CD4-positive, alpha-beta T cell treated with Interleukin-15 for 1 hour (primary cell): ENCODE data around the gene ZNF577.
"Not testable (repeated sequence)": the region's sequence is repeated elsewhere in the genome, so short reads cannot be mapped to it uniquely, and the experiment has no call there.

Experiments used
- DNase-seq: peaks from one replicate; pipeline ENCODE4 v3.0.0-alpha.2; 2020

The ZNF577 gene

DNA sequence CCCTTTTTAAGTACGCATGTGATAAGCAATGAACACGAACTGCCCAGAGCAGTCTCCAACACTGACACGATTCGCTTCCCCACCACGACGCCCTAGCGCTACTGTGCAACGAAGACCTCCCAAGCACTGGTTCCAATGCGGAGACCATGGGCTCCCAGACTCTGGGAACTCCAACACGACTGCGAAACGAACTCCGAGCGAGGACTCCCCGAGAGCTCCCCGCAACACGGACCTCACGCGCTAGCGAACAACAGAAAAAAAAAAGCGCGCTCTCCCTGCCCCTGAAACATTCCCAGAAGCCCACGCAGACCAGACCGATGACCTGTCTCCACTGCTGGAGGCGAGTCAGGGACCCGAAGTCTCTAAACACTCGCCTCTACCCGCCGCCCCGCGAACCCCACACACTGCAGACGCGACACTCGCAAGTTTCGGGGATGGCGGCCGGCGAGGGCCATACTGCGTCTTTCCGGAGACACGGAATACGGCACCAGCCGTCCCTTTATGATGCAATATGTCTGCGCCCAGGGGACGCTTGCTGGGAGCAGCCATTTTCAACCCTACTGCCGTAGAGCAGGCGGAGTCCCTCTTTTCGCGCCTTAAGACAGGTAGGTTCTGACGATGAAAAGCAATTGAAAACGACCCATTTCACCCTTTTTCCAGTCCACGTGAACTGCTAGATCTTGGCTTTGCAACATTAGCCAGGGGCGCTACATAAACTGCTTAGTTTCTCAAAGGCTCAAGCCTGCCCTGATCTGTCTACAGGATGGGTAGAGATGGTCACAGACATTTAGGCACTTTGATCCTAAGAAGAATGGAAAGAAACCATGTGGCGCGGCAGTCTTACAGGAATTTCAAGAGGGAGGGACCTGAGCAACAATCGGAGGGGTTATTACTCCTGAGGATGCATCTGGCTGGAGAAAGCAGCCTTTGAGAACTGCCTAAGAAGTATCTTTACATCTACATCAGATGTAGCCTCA is at the start of gene ZNF577:
TSS of gene ZNF577 (minus strand) at position 430 of the 977 bp plus-strand sequence. CDS start 7,569 bp downstream, outside the sequence.
- peak; percentile 77 for DNase-seq

GRCh38 chr19:51931921-51932320 is 44.2 kb upstream of the ZNF577 start:
- no peak for DNase-seq

DNA sequence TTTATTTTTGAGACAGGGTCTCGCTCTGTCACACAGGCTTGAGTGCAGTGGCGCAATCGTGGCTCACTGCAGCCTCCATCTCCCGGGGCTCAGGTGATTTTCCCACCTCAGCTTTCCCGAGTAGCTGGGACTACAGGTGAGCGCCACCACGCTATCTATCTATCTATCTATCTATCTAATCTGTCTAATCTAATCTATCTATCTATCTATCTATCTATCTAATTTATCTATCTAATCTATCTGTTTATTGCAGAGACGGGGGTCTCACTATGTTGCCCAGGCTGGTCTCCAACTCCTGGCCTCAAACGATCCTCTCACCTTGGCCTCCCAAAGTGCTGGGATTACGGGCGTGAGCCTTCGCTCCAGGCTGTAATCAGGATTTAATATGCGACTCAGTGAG is 40.1 kb upstream of the ZNF577 start:
- no peak for DNase-seq

GRCh38 chr19:51926784-51927741 is 39.3 kb upstream of the ZNF577 start, which contains the start of gene ZNF613:
TSS of gene ZNF613 (plus strand) at chr19:51927472. CDS start at chr19:51936221, 8,749 bp downstream.
- peak; percentile 85 for DNase-seq

DNA sequence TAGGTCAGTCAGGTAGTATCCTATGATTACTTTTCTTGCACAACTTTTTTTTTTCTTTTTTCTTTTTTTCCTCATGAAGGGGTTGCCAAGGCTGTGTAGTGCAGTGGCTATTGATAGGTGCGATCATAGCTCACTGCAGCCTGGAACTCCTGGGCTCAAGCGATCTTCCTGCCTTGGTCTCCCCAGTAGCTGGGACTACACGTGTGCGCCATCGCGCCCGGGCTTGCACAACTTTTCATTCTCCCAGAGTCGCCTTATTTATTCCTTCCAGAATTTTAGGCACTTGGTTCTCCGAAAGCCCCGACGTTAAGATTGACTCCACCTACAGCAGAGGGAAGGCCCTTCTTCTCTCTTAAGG is 38.7 kb upstream of the ZNF577 start:
- DNase-seq: no peak

- DNase-seq: no peak
Measured at GRCh38 chr19:51921949-51922348, 34.2 kb upstream of the ZNF577 start.

- DNase-seq: no peak
Measured at GRCh38 chr19:51919606-51920005, 31.9 kb upstream of the ZNF577 start.

DNA sequence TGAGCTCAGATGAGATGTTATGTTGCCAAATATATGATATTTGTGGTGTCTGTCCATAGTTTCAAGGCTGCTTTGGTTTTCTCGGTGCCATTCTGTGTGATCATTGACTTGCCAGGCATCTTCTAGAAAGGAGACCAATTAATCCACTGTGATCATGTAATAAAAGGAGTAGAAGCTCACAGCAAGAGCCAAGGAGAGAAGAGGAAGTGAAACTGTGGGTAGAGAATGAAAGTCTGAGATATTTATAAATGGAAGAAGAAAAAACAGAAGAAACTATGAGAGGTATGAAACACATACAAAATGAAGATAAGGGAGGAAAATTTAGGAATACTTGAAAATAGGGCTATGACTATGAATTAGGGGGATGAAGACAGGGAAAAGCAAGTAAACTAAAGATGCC is 28.4 kb upstream of the ZNF577 start:
- DNase-seq: no peak

GRCh38 chr19:51915324-51915867 is 27.6 kb upstream of the ZNF577 start:
- DNase-seq: no peak

DNA sequence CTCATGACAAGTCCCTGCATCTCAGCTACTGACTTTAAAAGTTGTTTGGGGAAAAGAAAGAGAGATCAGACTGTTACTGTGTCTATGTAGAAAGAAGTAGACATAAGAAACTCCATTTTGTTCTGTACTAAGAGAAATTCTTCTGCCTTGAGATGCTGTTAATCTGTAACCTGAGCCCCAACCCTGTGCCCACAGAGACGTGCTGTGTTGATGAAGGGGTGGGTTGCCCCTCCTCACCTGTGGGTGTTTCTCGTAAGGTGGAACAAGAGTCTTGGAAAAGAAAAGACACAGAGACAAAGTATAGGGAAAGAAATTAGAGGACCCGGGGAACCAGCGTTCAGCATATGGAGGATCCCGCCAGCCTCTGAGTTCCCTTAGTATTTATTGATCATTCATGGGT is 20.2 kb upstream of the ZNF577 start:
- DNase-seq: not testable (repeated sequence)

GRCh38 chr19:51906108-51906507 is 18.4 kb upstream of the ZNF577 start:
- DNase-seq: not testable (repeated sequence)

DNA sequence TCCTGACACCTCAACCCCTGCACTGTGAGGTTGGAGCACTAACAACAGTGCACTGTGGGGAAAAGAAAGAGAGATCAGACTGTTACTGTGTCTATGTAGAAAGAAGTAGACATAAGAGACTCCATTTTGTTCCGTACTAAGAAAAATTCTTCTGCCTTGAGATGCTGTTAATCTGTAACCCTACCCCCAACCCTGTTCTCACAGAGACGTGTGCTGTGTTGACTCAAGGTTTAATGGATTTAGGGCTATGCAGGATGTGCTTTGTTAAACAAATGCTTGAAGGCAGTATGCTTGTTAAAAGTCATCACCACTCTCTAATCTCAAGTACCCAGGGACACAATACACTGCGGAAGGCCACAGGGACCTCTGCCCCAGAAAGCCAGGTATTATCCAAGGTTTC is 17.9 kb upstream of the ZNF577 start:
- not testable (repeated sequence) for DNase-seq

DNA sequence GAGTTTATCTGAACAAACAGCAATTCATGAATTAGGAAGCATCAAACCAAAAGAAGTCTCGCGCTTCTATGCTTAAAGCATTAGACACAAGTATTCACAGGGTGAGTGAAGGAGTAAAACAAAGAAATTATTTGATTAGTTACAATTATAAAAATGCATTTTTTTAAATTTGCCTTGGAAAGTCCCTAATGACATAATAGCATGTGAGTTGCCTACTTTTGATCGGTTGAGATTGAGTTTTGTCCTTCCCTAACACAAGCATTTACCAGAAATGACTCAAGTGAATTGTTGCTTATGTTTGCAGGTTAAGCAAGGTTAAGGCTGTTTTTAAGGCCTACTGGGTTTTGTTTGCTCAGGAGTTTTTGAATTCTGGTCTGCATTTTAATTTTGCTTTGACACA is 17.5 kb upstream of the ZNF577 start:
- DNase-seq: no peak

- DNase-seq: peak; percentile 81
Measured at GRCh38 chr19:51904331-51905165, 16.8 kb upstream of the ZNF577 start, which contains the start of gene ZNF649. TSS of gene ZNF649 (minus strand) at chr19:51905017. CDS start at chr19:51900107, 4,910 bp downstream.

- no peak for DNase-seq
Measured at GRCh38 chr19:51903192-51903591, 15.4 kb upstream of the ZNF577 start.

GRCh38 chr19:51901860-51902259 is 14.1 kb upstream of the ZNF577 start:
- DNase-seq: no peak

DNA sequence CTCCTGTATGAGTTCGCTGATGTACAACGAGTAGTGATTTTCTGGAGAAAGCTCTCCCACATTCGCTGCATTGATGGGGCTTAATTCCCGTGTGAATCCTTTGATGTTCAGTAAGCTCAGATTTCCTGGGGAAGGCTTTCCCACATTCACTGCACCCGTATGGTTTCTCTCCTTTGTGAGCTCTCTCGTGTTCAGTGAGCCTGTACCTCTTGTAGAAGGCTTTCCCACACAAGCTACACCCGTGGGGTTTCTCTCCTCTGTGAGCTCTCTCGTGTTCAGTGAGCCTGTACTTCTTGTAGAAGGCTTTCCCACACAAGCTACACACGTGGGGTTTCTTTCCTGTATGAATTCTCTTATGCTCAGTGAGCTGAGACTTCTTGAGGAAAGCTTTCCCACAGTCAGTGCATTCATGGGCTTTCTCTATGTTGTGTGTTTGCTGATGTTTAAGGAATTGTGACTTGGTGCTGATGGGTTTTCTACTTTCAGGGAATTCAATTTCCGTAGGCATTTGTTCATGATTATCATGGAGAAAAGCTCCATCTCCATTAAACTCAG is 3.5 kb upstream of the ZNF577 start:
- no peak for DNase-seq

DNA sequence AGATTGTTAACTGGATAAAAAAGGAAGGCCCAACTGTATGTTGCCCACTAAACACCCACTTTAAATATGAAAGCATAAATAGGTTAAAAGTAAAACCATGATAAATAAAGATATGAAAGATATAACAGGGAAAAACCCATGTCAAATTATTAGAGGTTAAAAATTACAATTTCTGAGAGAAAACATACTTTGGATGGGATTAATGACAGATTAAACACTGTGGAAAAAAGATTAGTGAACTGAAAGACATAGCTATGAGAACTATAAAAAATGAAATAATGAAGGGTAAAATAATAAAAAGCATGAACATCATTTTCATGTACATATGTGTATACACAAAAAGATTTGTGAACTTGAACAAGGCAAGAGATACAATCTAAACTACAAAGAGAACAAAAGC is 2.2 kb upstream of the ZNF577 start:
- DNase-seq: no peak

GRCh38 chr19:51884713-51885112 is 3.0 kb downstream of the ZNF577 start:
- DNase-seq: no peak

DNA sequence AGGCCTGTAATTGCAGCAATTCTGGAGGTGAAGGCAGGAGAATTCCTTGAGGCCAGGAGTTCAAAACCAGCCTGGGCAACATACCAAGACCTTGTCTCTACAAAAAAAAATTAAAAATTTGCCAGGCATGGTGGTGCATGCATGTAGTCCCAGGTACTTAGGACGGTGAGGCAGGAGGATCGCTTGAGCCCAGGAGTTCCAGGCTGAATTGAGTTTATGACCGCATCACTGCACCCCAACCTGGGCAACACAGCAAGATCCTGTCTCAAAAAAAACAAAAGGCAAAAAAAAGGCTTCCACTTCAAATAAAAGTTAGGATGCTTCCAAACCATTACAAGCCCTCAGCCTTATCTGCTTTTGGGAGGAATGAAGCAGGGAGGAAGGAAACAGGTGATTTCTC is 5.2 kb downstream of the ZNF577 start:
- no peak for DNase-seq

GRCh38 chr19:51873097-51873496 is 14.7 kb downstream of the ZNF577 start:
- no peak for DNase-seq
